HEK293T (cell line): ENCODE results near the gene C3AR1.

Experiments used
- BHLHE40 ChIP-seq: fragments of 450-650 bp; IDR thresholded peaks from 2 replicates; pipeline ENCODE4 v1.6.1; 2016; ENCODE audit warnings: mild to moderate bottlenecking, moderate library complexity, borderline replicate concordance
- CTBP1 ChIP-seq: fragments of 450-650 bp; IDR thresholded peaks from 2 replicates; pipeline ENCODE4 v1.6.1; 2016; ENCODE audit warnings: borderline replicate concordance
- ELF4 ChIP-seq: fragments of 450-650 bp; IDR thresholded peaks from 2 replicates; pipeline ENCODE4 v1.6.1; 2017; ENCODE audit warnings: antibody characterized with exemption
- FOXA1 ChIP-seq: fragments of 450-650 bp; IDR thresholded peaks from 2 replicates; pipeline ENCODE4 v1.6.1; 2016; ENCODE audit warnings: mild to moderate bottlenecking
- FOXK2 ChIP-seq: fragments of 450-650 bp; IDR thresholded peaks from 2 replicates; pipeline ENCODE4 v1.6.1; 2016; ENCODE audit warnings: mild to moderate bottlenecking
- FOXM1 ChIP-seq: fragments of 450-650 bp; IDR thresholded peaks from 2 replicates; pipeline ENCODE4 v1.6.1; 2017; ENCODE audit warnings: mild to moderate bottlenecking, borderline replicate concordance
- HDGF ChIP-seq: fragments of 450-650 bp; IDR thresholded peaks from 2 replicates; pipeline ENCODE4 v1.6.1; 2017; ENCODE audit warnings: antibody characterized with exemption, borderline replicate concordance
- NFRKB ChIP-seq: fragments of 450-650 bp; IDR thresholded peaks from 2 replicates; pipeline ENCODE4 v1.6.1; 2016; ENCODE audit warnings: mild to moderate bottlenecking, moderate library complexity
- PKNOX1 ChIP-seq: fragments of 450-650 bp; IDR thresholded peaks from 2 replicates; pipeline ENCODE4 v1.6.1; 2016
- SP1 ChIP-seq: fragments of 450-650 bp; IDR thresholded peaks from 2 replicates; pipeline ENCODE4 v1.6.1; 2017
- SUZ12 ChIP-seq: fragments of 450-650 bp; IDR thresholded peaks from 2 replicates; pipeline ENCODE4 v1.6.1; 2016; ENCODE audit warnings: mild to moderate bottlenecking
- TARDBP ChIP-seq: fragments of 450-650 bp; IDR thresholded peaks from 2 replicates; pipeline ENCODE4 v1.6.1; 2016
- ZNF384 ChIP-seq: fragments of 450-650 bp; IDR thresholded peaks from 2 replicates; pipeline ENCODE4 v1.6.1; 2016

DNA sequence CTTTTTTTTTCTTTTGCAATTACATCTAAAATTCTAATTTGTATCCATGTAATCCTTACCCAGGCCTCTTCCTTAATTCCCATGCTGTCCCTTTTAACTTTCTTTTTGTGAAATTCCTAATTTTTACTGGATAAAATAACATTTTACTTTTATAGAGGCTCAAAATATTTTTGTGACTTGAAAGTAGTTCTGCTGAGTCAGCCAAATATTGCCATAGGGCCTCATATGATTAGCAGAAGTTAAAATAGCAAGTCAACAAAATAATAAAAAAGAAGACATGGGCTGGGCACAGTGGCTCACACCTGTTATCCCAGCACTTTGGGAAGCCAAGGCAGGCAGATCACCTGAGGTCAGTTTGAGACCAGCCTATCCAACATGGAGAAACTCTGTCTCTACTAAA, 2.0 kb downstream of the C3AR1 start:
- TF ChIP-seq CTBP1, result no peak
- TF ChIP-seq ELF4, result no peak
- TF ChIP-seq SP1, result no peak
- no peak for TF ChIP-seq FOXA1
- no peak for TF ChIP-seq NFRKB
- TF ChIP-seq TARDBP, result no peak
- no peak for TF ChIP-seq BHLHE40
- no peak for TF ChIP-seq SUZ12
- no peak for TF ChIP-seq ZNF384
- TF ChIP-seq FOXK2, result no peak
- no peak for TF ChIP-seq PKNOX1
- no peak for TF ChIP-seq FOXM1
- no peak for TF ChIP-seq HDGF
